ENCODE measurements around the gene PIP5K1A. TPM values are rescaled to one million over a fixed set of nuclear protein-coding genes. Genes with fewer than 3 reads are reported as not detected.

Gene PIP5K1A
- total RNA-seq, 2 donors from 2014 or later: 77.5 to 80.3 TPM

- peaks cover 7 to 11% of the 10 kb centered on the region in 2 donors for H3K36me3 Mint-ChIP-seq (ENCODE audit: insufficient read depth in 2 of 2)
- H3K27me3 Mint-ChIP-seq (ENCODE audit: low read depth): no peaks in the 10 kb centered on the region
- H3K4me1 Mint-ChIP-seq (ENCODE audit: low read depth): peaks cover 25% of the 10 kb centered on the region
- no peak overlapping the region for H3K4me3 Mint-ChIP-seq
- no peaks in the 10 kb centered on the region for H3K9me3 Mint-ChIP-seq
- ATAC-seq (replicated peaks in 1 of 2): no peak
- no peak for DNase-seq
- H3K27ac Mint-ChIP-seq: peak overlapping the region; percentile 71
These were observed 91.8 kb downstream of the PIP5K1A start for GRCh38 chr1:151289991-151290708.

- H3K4me3 Mint-ChIP-seq: no peak overlapping the region
- H3K36me3 Mint-ChIP-seq (ENCODE audit: insufficient read depth in 2 of 2): peaks cover 7 to 10% of the 10 kb centered on the region in 2 donors
- no peak for DNase-seq
- no peak for ATAC-seq (replicated peaks in 1 of 2)
- no peaks in the 10 kb centered on the region for H3K9me3 Mint-ChIP-seq
- peaks cover 20% of the 10 kb centered on the region for H3K4me1 Mint-ChIP-seq (ENCODE audit: low read depth)
- no peak overlapping the region for H3K27ac Mint-ChIP-seq
- no peaks in the 10 kb centered on the region for H3K27me3 Mint-ChIP-seq (ENCODE audit: low read depth)
These were observed 92.5 kb downstream of the PIP5K1A start for GRCh38 chr1:151290709-151291303.

GRCh38 chr1:151292207-151293030 lies 94.1 kb downstream of the PIP5K1A start:
- Mint-ChIP-seq H3K4me3 (no peak overlapping the region), H3K4me1 (ENCODE audit: low read depth) (peaks cover 14% of the 10 kb centered on the region), H3K27ac (peak overlapping the region; percentile 29), H3K9me3 (no peaks in the 10 kb centered on the region), H3K36me3 (ENCODE audit: insufficient read depth in 2 of 2) (peaks cover 7 to 8% of the 10 kb centered on the region in 2 donors), H3K27me3 (ENCODE audit: low read depth) (no peaks in the 10 kb centered on the region)
- DNase-seq (no peak), ATAC-seq (replicated peaks in 1 of 2) (no peak)

- Mint-ChIP-seq H3K9me3 (no peaks in the 10 kb centered on the region), H3K4me1 (ENCODE audit: low read depth) (peaks cover 14% of the 10 kb centered on the region), H3K36me3 (ENCODE audit: insufficient read depth in 2 of 2) (peaks cover 8 to 11% of the 10 kb centered on the region in 2 donors), H3K27ac (peak overlapping the region; percentile 29), H3K4me3 (no peak overlapping the region), H3K27me3 (ENCODE audit: low read depth) (no peaks in the 10 kb centered on the region)
- ATAC-seq (replicated peaks in 1 of 2) (no peak), DNase-seq (no peak)
These were observed 94.7 kb downstream of the PIP5K1A start for GRCh38 chr1:151293093-151293492.

- H3K9me3 Mint-ChIP-seq: no peaks in the 10 kb centered on the region
- H3K4me1 Mint-ChIP-seq (ENCODE audit: low read depth): no peaks in the 10 kb centered on the region
- no peaks in the 10 kb centered on the region for H3K27me3 Mint-ChIP-seq (ENCODE audit: low read depth)
- peaks cover 14 to 21% of the 10 kb centered on the region in 2 donors for H3K36me3 Mint-ChIP-seq (ENCODE audit: insufficient read depth in 2 of 2)
- no peak overlapping the region for H3K27ac Mint-ChIP-seq
- no peak for DNase-seq
- no peak overlapping the region for H3K4me3 Mint-ChIP-seq
- ATAC-seq (replicated peaks in 1 of 2): no peak
These were observed 96.5 kb downstream of the PIP5K1A start for GRCh38 chr1:151294742-151295462.

Other genes starting within 250 kb of the PIP5K1A start
- gene CERS2, start 223.7 kb upstream of the PIP5K1A start, total RNA-seq: 100 to 1,000 TPM; 184 to 185 TPM
- under 1 TPM in 1 of 2 donors, not detected in 1; 0.21 TPM for gene ANXA9, start 216.3 kb upstream of the PIP5K1A start, total RNA-seq
- gene MINDY1, start 191.7 kb upstream of the PIP5K1A start, total RNA-seq: 10 to 100 TPM; 10.9 to 11.9 TPM
- gene PRUNE1, start 190.1 kb upstream of the PIP5K1A start, total RNA-seq: 10 to 100 TPM; 18.1 to 20.1 TPM
- 1 to 10 TPM; 2.8 to 5.3 TPM for gene BNIPL, start 162.0 kb upstream of the PIP5K1A start, total RNA-seq
- gene C1orf56, start 150.8 kb upstream of the PIP5K1A start, total RNA-seq: 1 to 10 TPM; 2.1 to 3.1 TPM
- 100 to 1,000 TPM; 210 to 220 TPM for gene CDC42SE1, start 138.9 kb upstream of the PIP5K1A start, total RNA-seq
- 1 to 10 TPM; 5.3 to 5.6 TPM for gene MLLT11, start 138.2 kb upstream of the PIP5K1A start, total RNA-seq
- gene GABPB2, start 127.8 kb upstream of the PIP5K1A start, total RNA-seq: 10 to 100 TPM; 22.7 to 29.1 TPM
- gene SEMA6C, start 51.9 kb upstream of the PIP5K1A start, total RNA-seq: 1 to 10 TPM; 1.9 to 4.3 TPM
- 10 to 100 TPM; 14.7 to 17.1 TPM for gene TNFAIP8L2, start 41.9 kb upstream of the PIP5K1A start, total RNA-seq
- 1 to 10 TPM; 5.2 to 6.1 TPM for gene LYSMD1, start 32.6 kb upstream of the PIP5K1A start, total RNA-seq
- 100 to 1,000 TPM in 1 of 2 donors, 10 to 100 TPM in 1; 87.1 to 103 TPM for gene SCNM1, start 32.4 kb upstream of the PIP5K1A start, total RNA-seq
- 1 to 10 TPM; 1.8 to 3.2 TPM for gene TMOD4, start 22.6 kb upstream of the PIP5K1A start, total RNA-seq
- gene VPS72, start 8.4 kb upstream of the PIP5K1A start, total RNA-seq: 10 to 100 TPM; 77.8 to 94.1 TPM
- 100 to 1,000 TPM; 168 to 205 TPM for gene PSMD4, start 56.2 kb downstream of the PIP5K1A start, total RNA-seq
- gene ZNF687, start 83.7 kb downstream of the PIP5K1A start, total RNA-seq: 10 to 100 TPM; 39.9 to 40.3 TPM
- 10 to 100 TPM; 64.8 to 71.4 TPM for gene PI4KB, start 128.9 kb downstream of the PIP5K1A start, total RNA-seq
- 10 to 100 TPM; 67.6 to 95.4 TPM for gene RFX5, start 148.7 kb downstream of the PIP5K1A start, total RNA-seq
- gene SELENBP1, start 174.2 kb downstream of the PIP5K1A start, total RNA-seq: not detected
- gene PSMB4, start 201.0 kb downstream of the PIP5K1A start, total RNA-seq: 100 to 1,000 TPM; 297 to 301 TPM

Data from activated T-cell treated with anti-CD3 and anti-CD28 coated beads, Interleukin-2, amount 50 U/mL, for 72 hours (primary cell).